Astrocyte of the hippocampus (primary cell): Measurements from ENCODE around the gene GNA14.
"Not testable (repeated sequence)": the region's sequence is repeated elsewhere in the genome, so short reads cannot be mapped to it uniquely, and the experiment has no call there.

Experiments
- DNase-seq: peaks from one replicate; pipeline ENCODE4 v3.0.0; 2011; ENCODE audit warnings: low read depth, low spot score

Gene GNA14

DNA sequence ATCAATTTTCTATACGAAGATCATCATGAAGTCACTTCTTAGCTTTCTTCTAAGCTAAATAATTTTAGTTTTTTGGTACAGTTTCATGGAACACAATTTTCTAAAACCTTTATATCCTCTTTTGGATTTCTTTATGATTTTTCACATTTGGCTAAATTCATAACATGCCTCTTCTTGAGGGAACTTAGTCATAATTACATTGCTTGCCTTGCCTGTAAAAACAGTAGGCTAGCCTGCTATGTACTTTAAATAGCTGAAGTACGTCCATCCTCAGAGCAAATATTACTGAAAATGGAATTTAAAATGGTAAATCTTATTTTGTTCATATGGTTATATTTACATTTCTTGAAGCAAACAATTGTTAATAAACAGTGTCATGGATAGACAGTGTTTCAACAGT lies 245.8 kb downstream of the GNA14 start:
- no peak for DNase-seq

DNA sequence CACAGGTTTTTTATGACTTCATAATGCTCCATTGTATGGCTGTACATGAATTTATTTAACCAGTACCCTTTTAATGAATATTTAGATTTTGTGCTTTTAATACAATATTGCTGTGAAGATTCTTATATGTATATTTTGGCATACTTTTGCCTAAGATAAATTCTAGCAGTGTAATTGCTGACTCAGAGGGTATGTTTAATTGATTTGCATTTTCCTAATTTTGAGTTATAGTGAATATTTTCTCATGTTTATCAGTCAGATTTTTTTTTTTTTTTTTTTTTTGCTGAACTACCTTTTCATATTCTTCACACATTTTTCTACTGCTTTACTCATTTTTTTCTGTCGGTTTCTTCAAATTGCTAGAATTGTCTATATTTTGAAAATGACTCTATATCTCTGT lies 248.2 kb downstream of the GNA14 start:
- DNase-seq = no peak

DNA sequence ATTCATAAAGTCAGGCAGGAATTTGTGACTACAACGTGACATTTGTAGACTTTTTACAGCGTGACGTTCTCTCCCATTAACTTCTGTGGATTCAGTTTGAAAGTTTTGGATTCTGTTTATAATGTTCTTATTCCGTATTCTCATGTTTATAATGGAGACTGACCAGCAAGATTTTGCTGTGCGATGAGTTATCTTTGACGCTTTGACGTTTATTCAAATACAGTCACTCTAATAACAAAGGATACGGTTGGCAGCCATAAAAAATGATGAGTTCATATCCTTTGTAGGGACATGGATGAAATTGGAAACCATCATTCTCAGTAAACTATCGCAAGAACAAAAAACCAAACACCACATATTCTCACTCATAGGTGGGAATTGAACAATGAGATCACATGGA lies 249.5 kb downstream of the GNA14 start:
- DNase-seq = not testable (repeated sequence)

DNA sequence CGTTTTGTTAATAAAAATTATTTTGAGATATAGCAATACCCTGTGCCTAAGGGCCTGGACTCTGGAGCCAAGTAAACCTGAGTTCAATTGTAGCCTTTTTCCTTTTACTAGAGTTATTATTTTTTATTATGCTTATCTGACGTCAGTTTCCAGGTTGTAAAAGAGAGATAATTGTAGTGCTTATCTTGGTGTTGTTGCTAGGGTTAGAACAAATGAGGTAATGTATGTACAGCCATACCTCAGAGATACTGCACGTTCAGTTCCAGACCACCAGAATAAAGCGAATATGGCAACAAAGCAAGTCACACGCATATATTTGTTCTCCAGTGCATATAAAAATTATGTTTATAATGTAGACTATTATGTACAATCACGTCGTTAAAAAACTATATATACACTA lies 255.8 kb downstream of the GNA14 start:
- no peak for DNase-seq

DNA sequence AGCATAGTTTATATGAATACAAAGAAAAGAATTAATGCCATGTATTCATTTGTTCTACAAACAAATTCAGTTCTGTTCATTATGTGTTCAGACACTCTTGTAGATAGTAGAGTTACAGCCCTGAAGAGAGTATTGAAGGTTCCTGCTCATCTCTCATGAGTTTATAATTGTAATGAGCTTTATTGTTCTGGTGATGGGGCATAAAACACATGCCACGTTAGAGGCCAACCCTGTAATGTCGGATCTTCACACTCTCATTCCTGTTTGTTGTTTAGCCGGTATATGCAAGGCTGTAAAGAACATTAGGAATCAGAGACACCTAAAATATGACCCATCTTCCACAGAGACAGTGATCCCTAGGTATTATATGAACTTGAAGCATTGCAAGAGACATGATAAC lies 256.3 kb downstream of the GNA14 start:
- no peak for DNase-seq

DNA sequence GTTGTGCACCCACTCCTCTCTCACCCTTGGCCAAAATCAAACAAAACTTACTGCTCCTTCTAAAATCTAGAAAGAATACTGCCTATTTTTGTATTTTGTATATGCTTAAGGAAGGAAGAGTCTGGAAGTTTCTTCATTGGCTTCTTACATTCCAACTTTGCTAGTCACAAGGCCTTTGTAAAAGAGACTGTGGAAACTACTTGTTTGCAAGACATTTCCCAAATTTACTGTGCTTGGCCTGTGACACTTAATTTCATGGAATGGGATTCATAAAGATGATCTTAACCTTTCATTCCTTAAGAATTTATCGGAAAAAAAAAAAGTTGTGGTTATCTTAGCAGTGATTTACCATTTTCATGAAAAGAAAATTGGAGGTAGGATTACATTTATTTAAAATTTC lies 261.9 kb downstream of the GNA14 start:
- DNase-seq = peak; percentile 4

DNA sequence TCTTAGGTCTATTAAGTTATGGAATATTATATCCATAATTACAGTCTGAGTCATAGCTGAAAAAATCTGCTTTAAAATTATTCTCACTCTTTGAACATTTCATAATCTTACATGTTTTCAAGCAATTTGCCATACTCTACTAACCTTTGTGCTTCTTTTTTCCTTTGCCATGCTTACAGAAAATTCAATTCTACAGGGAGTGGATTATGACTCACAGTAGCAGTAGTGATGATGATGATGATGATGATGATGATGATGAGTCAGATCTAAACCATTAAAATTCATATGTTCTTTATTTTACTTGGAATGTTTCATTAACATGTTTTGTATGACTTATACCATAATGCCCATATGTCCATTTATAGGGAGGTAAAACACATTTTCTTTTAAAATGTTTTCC lies 263.7 kb downstream of the GNA14 start:
- no peak for DNase-seq

DNA sequence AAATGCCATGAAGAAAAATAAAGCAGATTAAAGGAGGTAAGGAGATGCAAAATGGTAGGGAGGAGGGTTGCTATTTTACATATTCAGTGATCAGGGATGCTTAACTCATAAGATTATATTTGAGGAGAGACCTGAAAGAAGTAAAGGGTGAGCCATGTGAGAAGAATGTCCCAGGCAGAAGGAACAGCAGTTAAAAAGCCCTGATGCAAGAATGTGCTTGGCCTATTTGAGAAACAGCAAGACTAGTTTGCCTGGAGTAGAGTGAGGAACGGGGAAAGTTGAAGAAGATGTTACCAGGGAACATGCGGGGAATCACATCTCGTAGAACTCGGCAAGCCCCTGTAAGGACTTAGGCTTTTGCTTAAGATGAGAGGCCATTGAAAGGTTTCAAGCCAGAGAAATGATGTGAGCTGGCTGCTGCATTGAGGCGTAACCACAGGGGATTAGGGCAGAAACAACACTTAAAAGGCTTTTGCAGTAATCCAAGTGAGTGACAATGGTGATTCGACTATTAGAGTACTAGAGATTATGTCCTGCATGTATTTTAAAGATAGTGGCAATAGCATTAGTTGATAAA lies 272.1 kb downstream of the GNA14 start:
- DNase-seq = peak; percentile 40

DNA sequence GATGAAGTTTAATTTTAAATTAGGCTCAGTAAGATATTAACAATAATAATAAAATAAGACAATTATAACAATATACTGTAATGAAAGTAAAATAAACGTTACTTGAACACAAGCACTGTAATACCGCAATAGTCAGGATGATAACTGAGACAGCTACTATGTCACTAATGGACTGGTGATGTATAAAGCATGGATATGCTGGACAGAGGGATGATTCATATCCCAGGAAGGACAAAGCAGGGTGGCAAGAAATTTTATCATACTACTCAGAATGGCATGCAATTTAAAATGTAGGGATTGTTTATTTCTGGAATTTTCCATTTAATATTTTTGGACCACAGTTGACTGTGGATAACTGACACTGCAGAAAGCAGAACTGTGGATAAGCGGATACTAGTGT lies 273.9 kb downstream of the GNA14 start:
- DNase-seq = no peak
